SK-N-DZ (cell line): ENCODE results near the gene ZSWIM5.
"Not testable (repeated sequence)": the region's sequence is repeated elsewhere in the genome, so short reads cannot be mapped to it uniquely, and the experiment has no call there.

Experiments used
- DNase-seq: peaks from one replicate; pipeline ENCODE4 v3.0.0-alpha.2; 2015; ENCODE audit warnings: low spot score

The ZSWIM5 gene

GRCh38 chr1:45205011-45205909, 1.1 kb downstream of the ZSWIM5 start:
- DNase-seq: peak; percentile 31

GRCh38 chr1:45200906-45201500, 5.4 kb downstream of the ZSWIM5 start:
- DNase-seq: no peak

GRCh38 chr1:45200435-45200834, 6.0 kb downstream of the ZSWIM5 start:
- DNase-seq: no peak

GRCh38 chr1:45198185-45198584, 8.2 kb downstream of the ZSWIM5 start:
- DNase-seq: no peak

- no peak for DNase-seq
Measured at GRCh38 chr1:45196863-45197262, 9.5 kb downstream of the ZSWIM5 start.

GRCh38 chr1:45191418-45191783, 15.0 kb downstream of the ZSWIM5 start:
- DNase-seq: no peak

- no peak for DNase-seq
Measured at GRCh38 chr1:45187725-45188124, 18.7 kb downstream of the ZSWIM5 start.

GRCh38 chr1:45179918-45180519, 26.4 kb downstream of the ZSWIM5 start:
- not testable (repeated sequence) for DNase-seq

- no peak for DNase-seq
Measured at GRCh38 chr1:45177452-45177851, 29.0 kb downstream of the ZSWIM5 start.

GRCh38 chr1:45172764-45173163, 33.6 kb downstream of the ZSWIM5 start:
- no peak for DNase-seq

GRCh38 chr1:45172005-45172404, 34.4 kb downstream of the ZSWIM5 start:
- no peak for DNase-seq

GRCh38 chr1:45171575-45171974, 34.8 kb downstream of the ZSWIM5 start:
- DNase-seq: no peak

GRCh38 chr1:45170151-45170742, 36.2 kb downstream of the ZSWIM5 start:
- DNase-seq: no peak

- DNase-seq: not testable (repeated sequence)
Measured at GRCh38 chr1:45167947-45168346, 38.5 kb downstream of the ZSWIM5 start.

GRCh38 chr1:45164307-45164706, 42.1 kb downstream of the ZSWIM5 start:
- not testable (repeated sequence) for DNase-seq

GRCh38 chr1:45163111-45163510, 43.3 kb downstream of the ZSWIM5 start:
- DNase-seq: not testable (repeated sequence)

GRCh38 chr1:45162041-45163035, 44.1 kb downstream of the ZSWIM5 start:
- DNase-seq: not testable (repeated sequence)

GRCh38 chr1:45155957-45156356, 50.4 kb downstream of the ZSWIM5 start:
- DNase-seq: no peak

GRCh38 chr1:45155423-45155822, 51.0 kb downstream of the ZSWIM5 start:
- DNase-seq: no peak

GRCh38 chr1:45152126-45152525, 54.3 kb downstream of the ZSWIM5 start:
- DNase-seq: no peak
